Activated naive CD4-positive, alpha-beta T cell treated with anti-CD3 and anti-CD28 coated beads, Interleukin-2, amount 50 U/mL, for 24 hours (primary cell): ENCODE measurements around the gene TMEM37.
"Not testable (repeated sequence)": the region's sequence is repeated elsewhere in the genome, so short reads cannot be mapped to it uniquely, and the experiment has no call there.

Experiments
- H3K27ac Mint-ChIP-seq: one replicate; pipeline ENCODE4 v1.8.0; 2021; ENCODE audit warnings: mild to moderate bottlenecking, mixed read lengths
- H3K27me3 Mint-ChIP-seq: one replicate; pipeline ENCODE4 v1.8.0; 2021; ENCODE audit warnings: mixed read lengths
- H3K36me3 Mint-ChIP-seq: one replicate; pipeline ENCODE4 v1.8.0; 2021; ENCODE audit warnings: mixed read lengths
- H3K4me1 Mint-ChIP-seq: one replicate; pipeline ENCODE4 v1.8.0; 2021; ENCODE audit warnings: mixed read lengths
- H3K4me3 Mint-ChIP-seq: one replicate; pipeline ENCODE4 v1.8.0; 2021; ENCODE audit warnings: mild to moderate bottlenecking, mixed read lengths
- H3K9me3 Mint-ChIP-seq: one replicate; pipeline ENCODE4 v1.8.0; 2021; ENCODE audit warnings: mixed read lengths

Gene TMEM37, protein sequence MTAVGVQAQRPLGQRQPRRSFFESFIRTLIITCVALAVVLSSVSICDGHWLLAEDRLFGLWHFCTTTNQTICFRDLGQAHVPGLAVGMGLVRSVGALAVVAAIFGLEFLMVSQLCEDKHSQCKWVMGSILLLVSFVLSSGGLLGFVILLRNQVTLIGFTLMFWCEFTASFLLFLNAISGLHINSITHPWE

DNA sequence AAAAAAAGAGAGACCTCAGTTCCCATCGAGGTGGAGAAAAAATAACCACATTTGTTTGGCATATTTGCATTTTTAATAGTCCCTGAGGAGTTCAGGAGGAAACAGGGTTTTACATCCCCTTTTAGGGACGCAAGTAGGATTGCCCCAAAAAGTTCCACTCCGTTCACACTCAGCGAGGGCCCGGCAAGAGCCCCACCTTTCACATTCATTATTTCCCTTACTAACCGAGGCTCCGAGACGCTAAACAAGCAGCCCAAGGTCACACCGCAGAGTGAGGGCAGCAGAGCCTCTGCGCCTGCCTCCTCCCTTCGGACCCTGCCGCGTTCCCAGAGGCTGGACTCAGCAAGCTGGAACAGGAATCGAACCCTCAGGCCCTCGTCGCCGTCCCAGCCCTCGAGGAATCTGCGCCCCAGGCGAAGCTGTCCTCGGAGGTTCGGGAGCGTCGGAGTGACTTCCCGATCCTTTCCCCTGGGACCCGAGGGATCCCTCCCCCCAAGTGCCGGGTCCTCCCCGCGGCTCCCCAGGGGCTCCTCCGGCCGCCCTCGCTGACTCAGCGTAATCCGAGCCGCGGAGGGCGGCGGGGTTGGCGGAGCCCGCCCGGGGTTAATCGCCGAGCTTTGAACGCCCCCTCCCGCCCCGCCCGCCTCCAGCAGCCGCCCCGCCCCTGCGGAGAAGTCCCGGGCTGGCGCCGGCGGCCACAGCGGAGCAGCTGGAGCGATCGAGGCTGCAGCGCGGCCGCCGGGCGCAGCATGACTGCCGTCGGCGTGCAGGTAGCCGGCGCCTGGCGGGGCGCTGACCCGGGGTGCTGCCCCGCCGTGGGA lies at the start of gene TMEM37:
Gene TMEM37 (plus strand): TSS at position 700 of the 821 bp plus-strand sequence. CDS start 50 bp downstream, at position 750.
- Mint-ChIP-seq H3K4me1 (peaks cover 7% of the 10 kb centered on the region), H3K36me3 (no peaks in the 10 kb centered on the region), H3K9me3 (no peaks in the 10 kb centered on the region), H3K27me3 (peaks cover 52% of the 10 kb centered on the region), H3K4me3 (peak within 1 kb of the TSS; percentile 78), H3K27ac (no peak within 1 kb of the TSS)

DNA sequence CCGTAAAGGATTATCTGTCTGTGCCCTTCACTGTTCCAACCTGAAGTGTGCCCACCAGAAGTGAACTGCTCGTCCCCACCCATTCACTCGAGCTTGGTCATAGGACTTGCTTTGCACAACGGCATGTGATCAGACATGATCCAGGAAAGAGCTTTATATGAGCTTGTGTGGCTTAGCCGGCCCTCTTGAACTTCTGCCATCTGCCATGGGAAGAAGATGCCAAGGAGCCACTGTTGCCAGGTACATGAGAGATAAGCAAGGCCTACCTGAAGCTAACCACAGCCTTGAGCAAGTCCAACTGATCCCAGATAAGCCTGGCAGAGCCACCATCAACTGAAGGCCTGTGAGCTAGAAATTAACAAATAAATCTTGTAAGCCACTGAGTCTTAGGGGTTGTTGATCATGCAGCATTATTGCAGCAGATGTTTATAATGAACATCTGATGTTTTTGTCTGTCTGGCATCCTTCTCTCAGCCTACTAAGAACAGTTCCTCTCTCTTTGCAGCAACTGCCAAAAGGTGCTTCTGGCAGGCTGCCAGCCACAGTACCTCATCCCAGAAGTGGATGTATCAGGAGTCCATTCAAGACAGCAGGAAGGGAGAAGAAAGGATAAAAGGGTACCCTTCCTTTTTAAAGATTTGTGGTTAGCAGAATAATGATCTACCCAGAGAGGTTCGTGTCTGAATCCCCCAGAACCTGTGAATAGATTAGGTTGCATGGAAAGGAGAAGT lies 48.1 kb upstream of the TMEM37 start:
- H3K4me3 Mint-ChIP-seq, result no peak overlapping the region
- no peaks in the 10 kb centered on the region for H3K36me3 Mint-ChIP-seq
- H3K9me3 Mint-ChIP-seq, result no peaks in the 10 kb centered on the region
- no peaks in the 10 kb centered on the region for H3K27me3 Mint-ChIP-seq
- H3K4me1 Mint-ChIP-seq, result no peaks in the 10 kb centered on the region
- no peak overlapping the region for H3K27ac Mint-ChIP-seq

DNA sequence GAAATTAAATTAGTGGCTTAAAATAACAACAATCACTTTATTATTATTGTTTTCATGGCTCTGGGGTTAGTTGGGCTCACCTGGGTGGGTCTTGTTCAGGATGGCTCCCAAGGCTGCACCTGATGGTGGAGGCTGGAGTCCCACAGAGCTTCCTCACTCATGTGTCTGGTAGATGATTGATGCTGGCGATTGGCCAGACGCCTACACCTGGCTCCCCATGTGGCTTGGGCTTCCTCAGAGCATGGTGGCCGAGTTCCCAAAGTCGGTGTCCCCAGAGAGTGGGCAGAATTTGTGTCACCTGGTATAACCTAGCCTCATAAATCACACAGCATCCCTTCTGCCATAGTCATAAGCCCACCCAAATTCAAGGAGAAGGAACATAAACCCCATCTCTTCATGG lies 46.7 kb upstream of the TMEM37 start:
- no peak overlapping the region for H3K4me3 Mint-ChIP-seq
- no peaks in the 10 kb centered on the region for H3K4me1 Mint-ChIP-seq
- H3K36me3 Mint-ChIP-seq, result no peaks in the 10 kb centered on the region
- no peaks in the 10 kb centered on the region for H3K9me3 Mint-ChIP-seq
- H3K27ac Mint-ChIP-seq, result no peak overlapping the region
- H3K27me3 Mint-ChIP-seq, result no peaks in the 10 kb centered on the region

DNA sequence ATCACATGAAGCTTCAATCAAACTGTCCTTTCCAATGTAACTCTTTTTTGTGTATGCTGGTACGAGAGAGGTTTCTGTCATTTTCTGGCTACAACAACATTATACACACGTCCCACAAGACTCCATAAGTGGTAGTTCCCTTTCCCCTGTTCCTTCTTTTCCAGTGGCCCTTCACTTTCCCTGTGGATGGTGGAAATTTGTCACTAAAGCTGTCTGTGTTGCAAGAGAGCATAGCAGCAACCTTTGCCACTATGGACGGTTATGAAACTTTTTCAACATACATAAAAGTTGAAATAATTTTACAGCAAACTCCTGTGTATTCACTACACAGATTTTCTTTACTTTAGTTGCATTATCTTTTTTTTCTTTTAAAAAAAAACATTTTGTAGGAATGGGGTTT lies 46.2 kb upstream of the TMEM37 start:
- Mint-ChIP-seq H3K4me1 (no peaks in the 10 kb centered on the region), H3K9me3 (no peaks in the 10 kb centered on the region), H3K27ac (no peak overlapping the region), H3K27me3 (no peaks in the 10 kb centered on the region), H3K4me3 (no peak overlapping the region), H3K36me3 (no peaks in the 10 kb centered on the region)

DNA sequence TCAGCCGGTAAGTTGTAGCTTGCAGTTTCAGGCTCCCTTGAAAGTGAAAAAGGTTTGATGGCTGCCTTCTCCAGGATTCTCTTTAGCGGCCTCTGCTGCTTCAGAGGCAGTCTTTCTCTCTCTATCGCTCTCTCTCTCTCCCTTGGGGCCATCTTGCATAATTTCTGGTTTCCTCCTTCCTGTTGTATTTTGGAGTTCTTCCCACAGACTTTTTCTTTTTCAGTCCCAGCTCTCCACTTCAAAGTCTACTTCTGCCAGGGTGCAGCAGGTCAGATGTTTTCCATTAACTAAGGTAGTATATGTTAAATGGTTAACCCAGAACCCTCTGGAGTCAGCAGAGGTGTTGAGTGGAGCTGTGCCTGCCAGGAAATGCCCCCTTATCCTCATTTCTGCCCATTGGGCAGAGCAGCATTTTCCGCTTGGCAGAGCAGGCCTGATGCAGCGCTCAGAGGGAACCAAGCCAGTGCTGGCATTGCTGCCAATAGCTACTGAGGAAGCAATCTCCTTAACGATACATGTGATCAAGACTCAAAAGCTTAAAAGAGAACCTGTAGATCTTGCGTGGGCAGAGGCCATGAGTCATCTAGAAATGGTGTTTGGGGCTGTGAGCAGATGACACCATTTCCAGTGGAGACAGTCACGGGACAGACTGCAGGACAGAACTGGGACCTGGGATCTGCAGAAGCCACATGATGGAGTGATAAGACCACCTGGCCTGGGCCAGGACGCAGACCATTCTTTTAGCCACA lies 44.1 kb upstream of the TMEM37 start:
- Mint-ChIP-seq H3K9me3 (no peaks in the 10 kb centered on the region), H3K27me3 (no peaks in the 10 kb centered on the region), H3K36me3 (no peaks in the 10 kb centered on the region), H3K27ac (no peak overlapping the region), H3K4me3 (no peak overlapping the region), H3K4me1 (no peaks in the 10 kb centered on the region)

DNA sequence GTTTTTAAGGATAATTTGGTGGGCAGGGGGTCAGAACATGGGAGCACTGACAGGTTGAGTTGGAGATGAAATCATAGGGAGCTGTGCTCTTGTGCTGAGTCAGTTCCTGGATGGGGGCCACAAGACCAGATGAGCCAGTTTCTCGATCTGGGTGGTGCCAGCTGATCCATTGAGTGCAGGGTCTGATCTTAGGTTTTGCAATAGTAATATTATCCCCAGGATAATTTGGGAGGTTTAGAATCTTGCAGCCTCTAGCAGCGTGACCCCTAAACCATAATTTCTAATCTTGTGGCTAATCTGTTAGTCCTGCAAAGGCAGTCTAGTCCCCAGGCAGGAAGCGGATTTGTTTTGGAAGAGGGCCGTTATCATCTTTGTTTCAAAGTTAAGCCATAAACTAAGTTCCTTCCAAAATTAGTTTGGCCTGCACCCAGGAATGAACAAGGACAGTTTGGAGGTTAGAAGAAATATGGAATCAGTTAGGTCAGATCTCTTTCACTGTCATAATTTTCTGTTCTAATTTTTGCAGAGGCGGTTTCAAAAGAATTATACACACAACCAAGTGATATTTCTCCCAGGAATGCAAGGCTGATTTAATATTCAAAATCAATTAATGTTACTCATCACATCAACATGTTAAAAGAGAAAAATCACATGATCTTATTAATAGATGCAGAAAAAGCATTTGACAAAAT lies 41.9 kb upstream of the TMEM37 start:
- H3K9me3 Mint-ChIP-seq, result no peaks in the 10 kb centered on the region
- H3K4me3 Mint-ChIP-seq, result no peak overlapping the region
- no peaks in the 10 kb centered on the region for H3K36me3 Mint-ChIP-seq
- no peak overlapping the region for H3K27ac Mint-ChIP-seq
- no peaks in the 10 kb centered on the region for H3K4me1 Mint-ChIP-seq
- no peaks in the 10 kb centered on the region for H3K27me3 Mint-ChIP-seq

DNA sequence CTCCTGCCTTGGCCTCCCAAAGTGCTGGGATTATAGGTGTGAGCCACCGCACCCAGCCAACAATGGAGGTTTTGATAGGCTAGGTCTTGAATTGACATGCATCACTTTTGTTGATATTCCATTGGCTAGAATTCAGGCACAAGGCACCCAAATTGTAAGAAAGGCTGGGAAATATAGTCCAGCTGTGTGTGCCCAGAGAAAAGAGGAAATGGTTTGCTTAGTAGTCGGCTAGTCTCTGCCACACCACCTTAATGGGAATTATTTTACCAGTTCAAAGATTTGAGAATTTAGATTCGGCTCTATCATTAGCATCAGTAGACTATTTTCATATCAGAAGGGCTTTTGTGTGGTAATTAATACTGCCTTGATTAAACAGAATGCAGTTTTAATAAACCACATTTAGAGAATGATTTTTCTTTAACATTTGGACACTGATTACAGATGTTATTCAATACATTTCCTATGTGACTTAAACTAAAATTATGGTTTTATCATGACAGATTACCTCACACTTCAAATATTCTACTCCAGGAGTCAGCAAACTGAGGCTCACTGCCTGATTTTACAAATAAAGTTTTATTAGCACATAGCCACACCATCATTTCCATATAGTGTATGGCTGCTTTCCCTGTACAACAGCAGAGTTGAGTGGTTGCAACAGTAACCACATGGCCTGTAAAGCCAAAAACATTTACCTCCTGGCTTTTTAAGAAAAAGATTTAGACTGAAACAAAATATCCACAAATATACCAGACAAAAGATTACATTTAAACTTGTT lies 37.5 kb upstream of the TMEM37 start:
- Mint-ChIP-seq H3K27me3 (no peaks in the 10 kb centered on the region), H3K36me3 (no peaks in the 10 kb centered on the region), H3K4me3 (no peak overlapping the region), H3K27ac (no peak overlapping the region), H3K4me1 (no peaks in the 10 kb centered on the region), H3K9me3 (no peaks in the 10 kb centered on the region)

DNA sequence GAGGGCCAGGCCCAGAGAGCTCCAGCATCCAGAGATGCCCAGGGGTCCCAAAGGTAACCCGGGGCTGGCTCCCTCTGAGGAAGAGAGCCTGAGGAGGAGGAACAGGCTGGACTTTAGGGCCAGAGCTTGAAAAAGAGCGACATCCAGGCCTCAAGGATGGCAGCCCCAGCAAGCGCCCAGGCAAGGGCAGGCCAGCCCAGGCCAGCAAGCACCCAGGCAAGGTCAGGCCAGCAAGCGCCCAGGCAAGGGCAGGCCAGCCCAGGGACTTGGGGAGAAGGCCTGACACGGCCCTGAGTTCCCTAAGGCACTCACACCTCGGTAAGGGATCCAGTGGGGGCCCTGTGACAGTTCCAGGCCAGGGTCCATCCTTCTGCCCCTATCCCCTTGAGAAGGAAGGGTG lies 34.5 kb upstream of the TMEM37 start:
- no peaks in the 10 kb centered on the region for H3K4me1 Mint-ChIP-seq
- H3K9me3 Mint-ChIP-seq, result no peaks in the 10 kb centered on the region
- H3K36me3 Mint-ChIP-seq, result no peaks in the 10 kb centered on the region
- H3K27ac Mint-ChIP-seq, result no peak overlapping the region
- peaks cover 2% of the 10 kb centered on the region for H3K27me3 Mint-ChIP-seq
- no peak overlapping the region for H3K4me3 Mint-ChIP-seq

DNA sequence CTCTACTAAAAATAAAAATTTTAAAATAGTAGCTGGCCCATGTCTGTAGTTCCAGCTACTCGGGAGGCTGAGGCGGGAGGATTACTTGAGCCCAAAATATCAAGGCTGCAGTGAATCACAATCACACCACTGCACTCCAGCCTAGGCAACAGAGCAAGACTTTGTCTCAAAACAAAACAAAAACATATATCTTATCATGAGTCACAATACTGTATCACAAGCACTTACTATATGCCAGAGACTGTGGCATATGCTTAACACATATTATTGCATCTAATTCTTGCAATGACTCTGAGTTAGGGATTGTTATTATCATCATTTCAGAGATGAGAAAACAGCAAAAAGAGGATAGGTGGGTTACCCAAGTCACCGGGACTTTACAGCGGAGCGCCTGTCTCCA lies 29.5 kb upstream of the TMEM37 start:
- Mint-ChIP-seq H3K36me3 (no peaks in the 10 kb centered on the region), H3K9me3 (no peaks in the 10 kb centered on the region), H3K27me3 (peaks cover 2% of the 10 kb centered on the region), H3K4me1 (no peaks in the 10 kb centered on the region), H3K4me3 (no peak overlapping the region), H3K27ac (no peak overlapping the region)

DNA sequence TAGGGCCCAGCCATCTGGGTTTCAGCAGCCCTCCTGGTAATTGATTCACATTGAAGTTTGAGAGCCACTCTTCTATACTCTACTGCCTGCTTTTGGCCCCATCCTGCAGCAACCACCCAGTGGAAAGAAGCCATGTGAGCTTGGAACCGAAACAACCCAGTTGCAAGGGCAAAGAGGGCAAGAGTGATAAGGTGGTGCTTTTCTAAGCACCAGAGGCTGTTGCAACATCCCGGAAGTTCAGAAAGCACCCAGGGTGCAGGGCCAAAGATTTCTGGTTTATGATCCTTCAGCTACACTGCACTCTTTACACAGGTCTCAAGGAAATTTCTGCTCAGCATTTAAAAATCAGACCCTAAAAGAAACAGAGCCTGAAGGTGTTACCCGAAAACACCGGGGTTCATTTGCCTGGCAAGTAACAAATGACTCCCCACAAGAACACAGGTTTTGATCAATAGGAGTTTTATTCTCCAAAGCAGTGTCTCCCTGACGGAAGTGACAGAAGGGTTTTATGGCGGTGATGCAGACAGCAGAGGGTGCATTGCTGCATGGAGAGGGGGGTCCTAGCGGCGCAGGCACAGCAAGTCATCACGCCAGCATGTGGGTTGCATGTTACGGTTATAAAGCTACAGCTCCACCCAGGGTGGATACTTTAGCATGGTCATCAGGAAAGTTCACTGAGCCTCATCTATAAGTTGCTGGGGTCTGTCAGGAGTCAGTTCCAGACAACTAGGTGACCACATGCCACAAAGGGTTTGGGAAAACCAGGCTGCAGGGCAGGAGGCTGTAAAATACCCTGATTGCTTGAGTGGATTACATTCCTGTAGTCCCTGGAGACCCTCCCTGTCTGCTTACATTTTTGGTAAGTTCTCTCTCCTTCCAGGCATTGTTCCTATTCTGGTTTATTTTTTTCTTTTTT lies 28.8 kb upstream of the TMEM37 start:
- H3K36me3 Mint-ChIP-seq, result no peaks in the 10 kb centered on the region
- H3K4me1 Mint-ChIP-seq, result no peaks in the 10 kb centered on the region
- H3K4me3 Mint-ChIP-seq, result no peak overlapping the region
- H3K27me3 Mint-ChIP-seq, result peaks cover 2% of the 10 kb centered on the region
- no peaks in the 10 kb centered on the region for H3K9me3 Mint-ChIP-seq
- no peak overlapping the region for H3K27ac Mint-ChIP-seq

DNA sequence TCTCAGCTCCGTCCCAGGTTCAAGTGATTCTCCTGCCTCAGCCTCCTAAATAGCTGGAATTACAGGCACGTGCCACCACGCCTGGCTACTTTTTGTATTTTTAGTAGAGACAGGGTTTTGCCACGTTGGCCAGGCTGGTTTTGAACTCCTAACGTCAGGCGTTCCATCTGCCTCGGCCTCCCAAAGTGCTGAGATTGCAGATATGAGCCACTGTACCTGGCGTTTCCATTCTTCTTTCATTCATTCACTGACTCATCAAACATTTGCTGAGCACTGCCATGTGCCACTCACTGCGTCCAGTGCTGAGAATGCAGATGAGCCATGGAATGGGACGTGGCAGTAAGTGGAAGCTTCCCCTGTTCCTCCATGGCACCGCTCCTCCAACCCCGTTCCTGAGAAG lies 28.0 kb upstream of the TMEM37 start:
- not testable (repeated sequence) for H3K9me3 Mint-ChIP-seq, H3K4me3 Mint-ChIP-seq, H3K36me3 Mint-ChIP-seq, H3K27me3 Mint-ChIP-seq, H3K27ac Mint-ChIP-seq, H3K4me1 Mint-ChIP-seq

DNA sequence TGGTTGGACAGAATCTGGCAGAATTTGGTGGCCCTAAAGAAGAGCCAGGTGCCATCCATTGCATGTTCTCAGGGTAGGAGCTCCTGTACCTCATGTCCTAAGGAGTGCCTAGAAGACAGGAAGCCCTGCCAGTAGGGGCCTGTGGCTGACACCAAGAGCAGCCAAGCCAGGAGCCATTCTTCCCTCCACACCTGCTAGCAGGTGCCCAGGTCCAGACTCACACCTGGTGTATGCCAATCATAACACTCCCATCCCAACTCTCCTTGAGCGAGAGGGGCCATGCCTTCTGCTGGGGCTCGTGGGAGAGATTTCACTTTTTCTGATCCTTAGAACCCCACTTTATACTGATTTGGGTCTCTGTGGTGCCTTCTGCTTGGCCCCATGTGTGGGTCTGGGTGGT lies 26.5 kb upstream of the TMEM37 start:
- Mint-ChIP-seq H3K4me1 (no peaks in the 10 kb centered on the region), H3K4me3 (no peak overlapping the region), H3K27me3 (peaks cover 2% of the 10 kb centered on the region), H3K36me3 (no peaks in the 10 kb centered on the region), H3K27ac (no peak overlapping the region), H3K9me3 (no peaks in the 10 kb centered on the region)

DNA sequence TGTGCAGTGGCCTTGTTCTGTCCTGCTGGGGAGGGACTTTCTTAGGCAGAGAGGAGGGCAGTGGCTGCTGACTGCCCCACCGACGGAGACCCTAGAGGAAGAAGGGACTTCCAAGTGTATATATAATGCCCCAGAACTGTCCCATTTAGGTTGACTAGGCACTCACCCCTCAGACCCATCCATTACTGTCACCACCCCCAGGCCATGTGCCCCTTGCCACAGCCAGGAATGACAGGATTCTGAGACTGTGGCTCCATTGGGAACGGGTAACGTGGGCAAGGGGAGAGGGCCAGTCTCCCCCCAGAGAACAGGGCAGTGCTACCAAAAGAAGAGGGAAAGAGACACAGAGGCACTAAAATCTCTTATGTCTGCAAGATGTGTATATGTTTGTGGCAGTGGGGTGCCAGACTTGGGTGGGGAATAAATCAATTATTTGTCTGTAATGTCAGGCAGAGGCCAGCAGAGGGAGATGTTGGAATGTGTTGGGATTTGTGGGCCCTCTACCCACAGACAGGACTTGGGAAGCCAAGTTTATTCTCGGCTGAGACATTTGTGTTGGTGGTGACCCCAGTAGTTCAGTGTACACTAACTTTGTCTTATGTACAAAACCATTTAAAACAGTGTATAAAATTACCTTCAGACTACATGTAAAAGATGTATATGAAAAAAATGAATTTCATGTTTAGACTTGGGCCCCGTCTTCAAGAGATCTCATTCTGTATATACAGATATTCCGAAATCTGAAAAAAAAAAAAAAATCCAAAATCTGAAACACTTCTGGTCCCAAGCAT lies 24.0 kb upstream of the TMEM37 start:
- H3K27me3 Mint-ChIP-seq, result peaks cover 3% of the 10 kb centered on the region
- H3K4me3 Mint-ChIP-seq, result no peak overlapping the region
- no peaks in the 10 kb centered on the region for H3K4me1 Mint-ChIP-seq
- H3K36me3 Mint-ChIP-seq, result no peaks in the 10 kb centered on the region
- H3K9me3 Mint-ChIP-seq, result no peaks in the 10 kb centered on the region
- H3K27ac Mint-ChIP-seq, result no peak overlapping the region
